HS-5 (cell line): Measurements from ENCODE around the gene KRTAP4-6.
"Not testable (repeated sequence)": the region's sequence is repeated elsewhere in the genome, so short reads cannot be mapped to it uniquely, and the experiment has no call there.

ENCODE experiments used
- DNase-seq: peaks from one replicate; pipeline ENCODE4 v3.0.0-alpha.2; 2012; ENCODE audit warnings: low read depth

Gene KRTAP4-6

GRCh38 chr17:41147531-41148204 is 7.3 kb upstream of the KRTAP4-6 start:
- no peak for DNase-seq

GRCh38 chr17:41145261-41145660 is 4.9 kb upstream of the KRTAP4-6 start:
- no peak for DNase-seq

- no peak for DNase-seq
Measured at GRCh38 chr17:41144846-41145245, 4.5 kb upstream of the KRTAP4-6 start.

- DNase-seq = no peak
Measured at GRCh38 chr17:41141361-41141760, 1.0 kb upstream of the KRTAP4-6 start.

- not testable (repeated sequence) for DNase-seq
Measured at GRCh38 chr17:41139865-41140264, 479 bp downstream of the KRTAP4-6 start.

GRCh38 chr17:41133880-41134735 is 6.2 kb downstream of the KRTAP4-6 start:
- no peak for DNase-seq

GRCh38 chr17:41131979-41132378 is 8.4 kb downstream of the KRTAP4-6 start:
- peak; percentile 42 for DNase-seq

- DNase-seq = no peak
Measured at GRCh38 chr17:41127371-41127770, 13.0 kb downstream of the KRTAP4-6 start.

GRCh38 chr17:41126412-41126811 is 13.9 kb downstream of the KRTAP4-6 start:
- DNase-seq = no peak

- no peak for DNase-seq
Measured at GRCh38 chr17:41125064-41125463, 15.3 kb downstream of the KRTAP4-6 start.

GRCh38 chr17:41123991-41124371 is 16.4 kb downstream of the KRTAP4-6 start, which contains the start of gene KRTAP4-12:
TSS of gene KRTAP4-12 (minus strand) at chr17:41124182. CDS start at chr17:41124122, 60 bp downstream.
- not testable (repeated sequence) for DNase-seq

GRCh38 chr17:41123292-41123990 is 16.9 kb downstream of the KRTAP4-6 start:
- not testable (repeated sequence) for DNase-seq

- no peak for DNase-seq
Measured at GRCh38 chr17:41121742-41122141, 18.6 kb downstream of the KRTAP4-6 start.

GRCh38 chr17:41119696-41120690 is 20.4 kb downstream of the KRTAP4-6 start:
- DNase-seq = not testable (repeated sequence)

- DNase-seq = no peak
Measured at GRCh38 chr17:41118721-41119120, 21.6 kb downstream of the KRTAP4-6 start.

- not testable (repeated sequence) for DNase-seq
Measured at GRCh38 chr17:41117846-41118386, 22.4 kb downstream of the KRTAP4-6 start, which contains the start of gene KRTAP4-11. TSS of gene KRTAP4-11 (minus strand) at chr17:41118373. CDS start at chr17:41118315, 58 bp downstream.

GRCh38 chr17:41116297-41116696 is 24.0 kb downstream of the KRTAP4-6 start:
- DNase-seq = no peak

- no peak for DNase-seq
Measured at GRCh38 chr17:41111151-41111885, 29.0 kb downstream of the KRTAP4-6 start.

- DNase-seq = not testable (repeated sequence)
Measured at GRCh38 chr17:41108728-41109386, 31.5 kb downstream of the KRTAP4-6 start.
